Glutamatergic neuron (in vitro differentiated cells): Measurements from ENCODE around the gene AGAP1. TPM values are rescaled to one million over a fixed set of nuclear protein-coding genes. Genes with fewer than 3 reads are reported as not detected.

Source experiments
- DNase-seq: peaks from one replicate; pipeline ENCODE4 v3.0.0; 2022
- H3K27ac Mint-ChIP-seq: one replicate; pipeline ENCODE4 v1.8.0; 2020; ENCODE audit warnings: mild to moderate bottlenecking, mixed read lengths, inconsistent platforms; ENCODE audit not compliant: unreplicated experiment
- H3K27me3 Mint-ChIP-seq: one replicate; pipeline ENCODE4 v1.8.0; 2020; ENCODE audit warnings: mild to moderate bottlenecking, moderate library complexity, mixed read lengths, inconsistent platforms; ENCODE audit not compliant: unreplicated experiment
- H3K36me3 Mint-ChIP-seq: one replicate; pipeline ENCODE4 v1.8.0; 2020; ENCODE audit warnings: mild to moderate bottlenecking, mixed read lengths, inconsistent platforms; ENCODE audit not compliant: unreplicated experiment
- H3K4me1 Mint-ChIP-seq: one replicate; pipeline ENCODE4 v1.8.0; 2020; ENCODE audit warnings: mild to moderate bottlenecking, low read depth, mixed read lengths, inconsistent platforms; ENCODE audit not compliant: unreplicated experiment
- H3K4me3 Mint-ChIP-seq: one replicate; pipeline ENCODE4 v1.8.0; 2020; ENCODE audit warnings: mild to moderate bottlenecking, mixed read lengths, inconsistent platforms; ENCODE audit not compliant: unreplicated experiment
- H3K9me3 Mint-ChIP-seq: one replicate; pipeline ENCODE4 v1.8.0; 2020; ENCODE audit warnings: mild to moderate bottlenecking, moderate library complexity, mixed read lengths, inconsistent platforms; ENCODE audit not compliant: unreplicated experiment
- total RNA-seq: library from RNA; stranded (reverse); fragmentation: NEBNext Ultra II Directional; extraction: Animal tissue kit (Norgen Biotek cat#: 25700); gene quantifications from one replicate; pipeline ENCODE4 v1.2.1, GENCODE V29; 2021; ENCODE audit not compliant: unreplicated experiment
- TF ChIP-seq, protein P1 (sequence below): fragments of 200-600 bp; sonication (generic); IDR thresholded peaks from one replicate; pipeline ENCODE4 v1.5.0; 2021; ENCODE audit not compliant: partially characterized antibody, unreplicated experiment

The AGAP1 gene
- total RNA-seq, 1 donor from 2014 or later: 153 TPM

DNA sequence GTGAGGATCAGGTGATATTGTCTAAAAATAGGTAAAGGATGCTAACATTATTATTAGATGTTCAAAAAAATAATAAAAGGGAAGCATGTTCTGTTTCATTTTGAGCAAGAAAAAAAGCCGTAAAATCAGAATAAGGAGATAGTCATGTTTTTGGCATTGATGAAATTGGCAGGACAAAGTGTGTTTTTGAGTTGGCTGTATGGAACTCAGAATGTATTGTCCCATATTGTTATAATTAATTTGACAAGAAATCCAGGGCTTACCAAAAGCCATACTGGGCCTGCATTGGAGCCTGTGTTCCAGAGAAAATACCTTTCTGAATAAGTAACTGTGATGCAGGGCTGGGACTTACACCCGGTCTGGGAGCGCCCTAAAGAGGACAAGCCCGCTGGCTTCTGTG lies 232.0 kb downstream of the AGAP1 start:
- TF ChIP-seq, protein P1, sequence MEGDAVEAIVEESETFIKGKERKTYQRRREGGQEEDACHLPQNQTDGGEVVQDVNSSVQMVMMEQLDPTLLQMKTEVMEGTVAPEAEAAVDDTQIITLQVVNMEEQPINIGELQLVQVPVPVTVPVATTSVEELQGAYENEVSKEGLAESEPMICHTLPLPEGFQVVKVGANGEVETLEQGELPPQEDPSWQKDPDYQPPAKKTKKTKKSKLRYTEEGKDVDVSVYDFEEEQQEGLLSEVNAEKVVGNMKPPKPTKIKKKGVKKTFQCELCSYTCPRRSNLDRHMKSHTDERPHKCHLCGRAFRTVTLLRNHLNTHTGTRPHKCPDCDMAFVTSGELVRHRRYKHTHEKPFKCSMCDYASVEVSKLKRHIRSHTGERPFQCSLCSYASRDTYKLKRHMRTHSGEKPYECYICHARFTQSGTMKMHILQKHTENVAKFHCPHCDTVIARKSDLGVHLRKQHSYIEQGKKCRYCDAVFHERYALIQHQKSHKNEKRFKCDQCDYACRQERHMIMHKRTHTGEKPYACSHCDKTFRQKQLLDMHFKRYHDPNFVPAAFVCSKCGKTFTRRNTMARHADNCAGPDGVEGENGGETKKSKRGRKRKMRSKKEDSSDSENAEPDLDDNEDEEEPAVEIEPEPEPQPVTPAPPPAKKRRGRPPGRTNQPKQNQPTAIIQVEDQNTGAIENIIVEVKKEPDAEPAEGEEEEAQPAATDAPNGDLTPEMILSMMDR: no peak
- Mint-ChIP-seq H3K27me3 (peaks cover 8% of the 10 kb centered on the region), H3K4me3 (no peak overlapping the region), H3K9me3 (peaks cover 7% of the 10 kb centered on the region), H3K27ac (no peak overlapping the region), H3K36me3 (peaks cover 6% of the 10 kb centered on the region), H3K4me1 (peaks cover 59% of the 10 kb centered on the region)
- no peak for DNase-seq

DNA sequence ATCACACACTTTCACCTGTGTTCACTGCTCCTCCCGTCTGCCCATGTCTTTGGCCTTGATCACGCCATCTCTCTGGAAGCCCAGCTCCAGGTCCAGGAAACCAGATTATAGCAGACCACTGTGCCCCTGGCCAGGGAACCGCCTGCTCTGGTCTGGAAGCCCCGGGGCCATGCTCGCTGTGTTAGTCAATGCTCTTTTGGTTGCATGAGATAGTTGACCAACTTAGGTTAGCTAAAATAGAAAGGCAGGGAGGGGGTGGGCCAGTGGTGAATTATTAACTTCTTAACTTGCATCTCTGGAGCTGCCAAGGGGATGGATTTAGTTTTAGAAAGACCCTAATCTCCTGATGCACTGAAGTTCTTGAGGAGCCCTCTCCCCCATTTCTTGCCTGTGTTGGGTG lies 232.7 kb downstream of the AGAP1 start:
- no peak overlapping the region for H3K4me3 Mint-ChIP-seq
- H3K9me3 Mint-ChIP-seq: peaks cover 8% of the 10 kb centered on the region
- peaks cover 5% of the 10 kb centered on the region for H3K36me3 Mint-ChIP-seq
- peak overlapping the region; percentile 19 for H3K27ac Mint-ChIP-seq
- TF ChIP-seq, protein P1: no peak
- H3K27me3 Mint-ChIP-seq: peaks cover 8% of the 10 kb centered on the region
- peaks cover 64% of the 10 kb centered on the region for H3K4me1 Mint-ChIP-seq
- DNase-seq: no peak

DNA sequence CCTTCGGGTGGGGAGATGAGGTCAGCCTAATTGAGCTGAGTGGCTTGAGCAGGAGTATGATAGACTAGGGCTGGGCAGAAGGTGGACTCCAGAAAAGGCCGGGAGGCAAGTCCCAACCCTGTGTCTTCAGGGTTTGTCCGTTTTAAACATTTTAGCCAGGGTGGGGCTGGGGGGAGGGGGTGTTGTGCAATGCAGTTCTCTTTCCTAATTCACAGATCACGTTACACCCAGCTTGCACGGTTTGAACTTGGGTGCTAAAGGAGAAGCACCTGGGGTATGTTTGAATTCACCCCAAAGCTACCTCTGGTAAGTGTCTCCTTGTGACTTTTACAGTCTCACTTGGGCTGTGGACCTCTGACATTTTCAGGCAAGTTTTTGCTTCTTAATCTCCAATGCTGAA lies 233.3 kb downstream of the AGAP1 start:
- peak overlapping the region; percentile 25 for H3K4me3 Mint-ChIP-seq
- peaks cover 8% of the 10 kb centered on the region for H3K9me3 Mint-ChIP-seq
- H3K36me3 Mint-ChIP-seq: no peaks in the 10 kb centered on the region
- peaks cover 8% of the 10 kb centered on the region for H3K27me3 Mint-ChIP-seq
- TF ChIP-seq, protein P1: no peak
- peak overlapping the region; percentile 19 for H3K27ac Mint-ChIP-seq
- H3K4me1 Mint-ChIP-seq: peaks cover 62% of the 10 kb centered on the region
- DNase-seq: no peak

DNA sequence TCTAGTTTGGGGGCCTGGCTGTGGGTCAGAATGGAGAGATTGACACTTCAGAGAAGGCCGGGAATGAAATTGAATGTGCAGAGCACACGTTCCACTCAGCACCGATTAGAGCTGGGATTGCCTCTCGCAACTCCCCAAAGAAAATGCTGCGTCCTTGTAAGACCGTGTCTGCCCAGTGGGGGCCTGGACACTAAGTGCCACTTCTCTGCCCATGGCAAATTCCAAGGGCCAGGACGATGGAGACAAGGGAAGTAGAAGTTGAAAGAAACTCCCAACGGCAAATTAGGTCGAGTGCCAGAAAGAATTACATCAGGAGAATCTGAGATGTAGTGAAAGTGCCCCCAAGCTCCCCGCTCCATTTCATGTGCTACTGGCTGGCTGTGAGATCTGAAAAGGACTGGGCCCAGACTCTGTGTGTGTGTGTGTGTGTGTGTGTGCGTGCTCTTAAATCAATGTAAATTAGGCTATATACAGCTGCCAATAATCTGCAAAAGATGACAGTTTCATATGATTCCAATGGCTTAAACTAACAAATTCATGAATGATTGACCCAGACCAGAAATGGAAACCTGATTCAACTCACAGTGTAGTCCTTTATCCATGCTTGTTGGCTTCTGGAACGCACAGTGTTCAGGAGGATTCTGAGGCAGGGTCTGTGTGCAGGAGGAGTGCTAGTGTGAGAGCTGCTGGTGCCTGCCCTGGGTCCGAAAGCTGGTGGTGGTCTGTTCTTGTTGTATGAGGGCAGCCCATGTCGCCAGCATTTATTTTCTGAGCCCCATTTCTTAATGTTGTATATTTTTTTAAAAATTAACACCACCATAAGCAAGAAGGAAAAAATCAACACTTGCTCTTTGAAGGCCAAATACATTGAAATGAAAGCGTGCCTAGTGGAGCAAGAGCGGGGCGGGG lies 234.3 kb downstream of the AGAP1 start:
- Mint-ChIP-seq H3K9me3 (peaks cover 8% of the 10 kb centered on the region), H3K27me3 (peaks cover 8% of the 10 kb centered on the region), H3K4me1 (peaks cover 67% of the 10 kb centered on the region), H3K4me3 (peak overlapping the region; percentile 76), H3K36me3 (no peaks in the 10 kb centered on the region), H3K27ac (peak overlapping the region; percentile 76)
- TF ChIP-seq, protein P1: no peak
- no peak for DNase-seq
